WTC11 (cell line): Measurements from ENCODE around the gene SLC19A1. TPM values are rescaled to one million over a fixed set of nuclear protein-coding genes. Genes with fewer than 3 reads are reported as not detected.

ENCODE experiments used
- ATAC-seq: fragments of 200-7000 bp; cut with Tn5 transposase; 2 replicates; pipeline ENCODE4 v1.10.0; 2021; ENCODE audit warnings: mild to moderate bottlenecking, moderate library complexity
- CTCF ChIA-PET: fragments of 300-600 bp; sonication (Branson Sonifier 250); formaldehyde crosslinking; loops from one replicate; lab custom pipeline; 2021; ENCODE audit warnings: antibody characterized with exemption; lab: Charles Lee
- POLR2A ChIA-PET: fragments of 350-600 bp; sonication (Branson Sonifier 250); formaldehyde crosslinking; loops from one replicate; lab custom pipeline; 2021; ENCODE audit warnings: antibody characterized with exemption; lab: Charles Lee
- DNase-seq: peaks from one replicate; pipeline ENCODE4 v3.0.0; 2021; ENCODE audit warnings: low spot score
- H3K27ac Mint-ChIP-seq: 2 replicates; pipeline ENCODE4 v1.8.0; 2021; ENCODE audit warnings: mixed read lengths
- H3K27me3 Mint-ChIP-seq: 2 replicates; pipeline ENCODE4 v1.8.0; 2021; ENCODE audit warnings: low read depth, mild to moderate bottlenecking, moderate library complexity, mixed read lengths
- H3K36me3 Mint-ChIP-seq: 2 replicates; pipeline ENCODE4 v1.8.0; 2021; ENCODE audit warnings: mixed read lengths
- H3K4me1 Mint-ChIP-seq: 2 replicates; pipeline ENCODE4 v1.8.0; 2022; ENCODE audit warnings: mixed read lengths
- H3K4me3 Mint-ChIP-seq: 2 replicates; pipeline ENCODE4 v1.8.0; 2021; ENCODE audit warnings: mild to moderate bottlenecking, moderate library complexity, mixed read lengths
- H3K9me3 Mint-ChIP-seq: 2 replicates; pipeline ENCODE4 v1.8.0; 2021; ENCODE audit warnings: mixed read lengths
- ATF1 ChIP-seq: sonication (generic); formaldehyde crosslinking; IDR thresholded peaks from 2 replicates; pipeline ENCODE4 v1.8.1; 2023; ENCODE audit warnings: mild to moderate bottlenecking, moderate library complexity, missing genetic modification reagents
- CREM ChIP-seq: sonication (generic); formaldehyde crosslinking; IDR thresholded peaks from 2 replicates; pipeline ENCODE4 v1.8.1; 2022; ENCODE audit warnings: mild to moderate bottlenecking, missing genetic modification reagents, moderate library complexity
- E2F4 ChIP-seq: sonication (generic); formaldehyde crosslinking; IDR thresholded peaks from 2 replicates; pipeline ENCODE4 v1.8.1; 2022; ENCODE audit warnings: low read depth, mild to moderate bottlenecking, moderate library complexity, missing genetic modification reagents, borderline replicate concordance
- ELF4 ChIP-seq: sonication (generic); formaldehyde crosslinking; IDR thresholded peaks from 2 replicates; pipeline ENCODE4 v1.8.1; 2022; ENCODE audit warnings: low read depth, mild to moderate bottlenecking, moderate library complexity, missing genetic modification reagents
- FOXK1 ChIP-seq: sonication (generic); formaldehyde crosslinking; IDR thresholded peaks from 2 replicates; pipeline ENCODE4 v1.8.0; 2022; ENCODE audit warnings: mild to moderate bottlenecking, moderate library complexity, missing genetic modification reagents
- FOXP1 ChIP-seq: sonication (generic); formaldehyde crosslinking; IDR thresholded peaks from 2 replicates; pipeline ENCODE4 v1.8.0; 2022; ENCODE audit warnings: missing genetic modification reagents, mild to moderate bottlenecking, moderate library complexity, borderline replicate concordance
- GABPB1 ChIP-seq: sonication (generic); formaldehyde crosslinking; IDR thresholded peaks from 2 replicates; pipeline ENCODE4 v1.8.1; 2023; ENCODE audit warnings: mild to moderate bottlenecking, missing genetic modification reagents
- GRHL2 ChIP-seq: fragments of 250-450 bp; sonication (Bioruptor Pico); IDR thresholded peaks from 2 replicates; pipeline ENCODE4 v1.8.0; 2022; ENCODE audit warnings: mild to moderate bottlenecking, moderate library complexity; ENCODE audit not compliant: insufficient replicate concordance, severe bottlenecking
- HMGXB4 ChIP-seq: sonication (generic); formaldehyde crosslinking; IDR thresholded peaks from 2 replicates; pipeline ENCODE4 v1.8.1; 2023; ENCODE audit warnings: mild to moderate bottlenecking, moderate library complexity, missing genetic modification reagents
- IRF1 ChIP-seq: sonication (generic); formaldehyde crosslinking; IDR thresholded peaks from 2 replicates; pipeline ENCODE4 v1.8.0; 2023; ENCODE audit warnings: missing genetic modification reagents
- MAX ChIP-seq: sonication (generic); formaldehyde crosslinking; IDR thresholded peaks from 2 replicates; pipeline ENCODE4 v1.8.0; 2022; ENCODE audit warnings: mild to moderate bottlenecking, missing genetic modification reagents
- MLX ChIP-seq: sonication (generic); formaldehyde crosslinking; IDR thresholded peaks from 2 replicates; pipeline ENCODE4 v1.8.1; 2023; ENCODE audit warnings: mild to moderate bottlenecking, missing genetic modification reagents, moderate library complexity
- MXD4 ChIP-seq: fragments of 250-450 bp; sonication (Bioruptor Pico); IDR thresholded peaks from 2 replicates; pipeline ENCODE4 v1.8.0; 2021; ENCODE audit warnings: mild to moderate bottlenecking, moderate library complexity, borderline replicate concordance
- RORB ChIP-seq: fragments of 250-450 bp; sonication (Bioruptor Pico); IDR thresholded peaks from 2 replicates; pipeline ENCODE4 v1.9.0; 2021; ENCODE audit warnings: mild to moderate bottlenecking
- SMAD3 ChIP-seq: sonication (generic); formaldehyde crosslinking; IDR thresholded peaks from 2 replicates; pipeline ENCODE4 v1.8.0; 2022; ENCODE audit warnings: missing genetic modification reagents, mild to moderate bottlenecking, borderline replicate concordance
- SMAD4 ChIP-seq: sonication (generic); formaldehyde crosslinking; IDR thresholded peaks from 2 replicates; pipeline ENCODE4 v1.8.0; 2022; ENCODE audit warnings: mild to moderate bottlenecking, missing genetic modification reagents
- SOX15 ChIP-seq: fragments of 250-450 bp; sonication (Bioruptor Pico); IDR thresholded peaks from 2 replicates; pipeline ENCODE4 v1.9.0; 2021; ENCODE audit warnings: mild to moderate bottlenecking
- SP1 ChIP-seq: sonication (generic); formaldehyde crosslinking; conservative IDR thresholded peaks from 2 replicates; pipeline ENCODE4 v1.8.1; 2022; ENCODE audit warnings: missing genetic modification reagents
- TEAD1 ChIP-seq: sonication (generic); formaldehyde crosslinking; IDR thresholded peaks from 2 replicates; pipeline ENCODE4 v1.8.0; 2022; ENCODE audit warnings: mild to moderate bottlenecking, missing genetic modification reagents
- ZBTB43 ChIP-seq: sonication (generic); formaldehyde crosslinking; IDR thresholded peaks from 2 replicates; pipeline ENCODE4 v1.8.1; 2023; ENCODE audit warnings: mild to moderate bottlenecking, missing genetic modification reagents
- ZNF416 ChIP-seq: fragments of 250-450 bp; sonication (Bioruptor Pico); IDR thresholded peaks from 2 replicates; pipeline ENCODE4 v1.9.0; 2021; ENCODE audit warnings: mild to moderate bottlenecking, inconsistent platforms
- ZSCAN18 ChIP-seq: fragments of 250-450 bp; sonication (Bioruptor Pico); IDR thresholded peaks from 2 replicates; pipeline ENCODE4 v2.1.2; 2022; ENCODE audit warnings: mild to moderate bottlenecking, moderate library complexity
- total RNA-seq: library from RNA; stranded (reverse); gene quantifications from 3 replicates; pipeline ENCODE4 v1.2.3, GENCODE V29; 2021

SLC19A1 gene
- total RNA-seq, 1 experiment from 2014 or later, result 29.8 TPM

GRCh38 chr21:45481977-45482898, 60.0 kb downstream of the SLC19A1 start (continued):
- TF ChIP-seq MXD4, result no peak
- TF ChIP-seq SMAD4 (CRISPR knock-in tag), result no peak

- Mint-ChIP-seq H3K36me3 (peaks cover 36% of the 10 kb centered on the region), H3K27me3 (no peaks in the 10 kb centered on the region), H3K4me3 (no peak overlapping the region), H3K27ac (no peak overlapping the region), H3K4me1 (peaks cover 6% of the 10 kb centered on the region), H3K9me3 (peaks cover 12% of the 10 kb centered on the region)
- ChIA-PET POLR2A (no interaction called here), CTCF (no interaction called here)
- DNase-seq (no peak), ATAC-seq (no peak)
- TF ChIP-seq HMGXB4 (CRISPR knock-in tag) (no peak), CREM (CRISPR knock-in tag) (no peak), FOXP1 (CRISPR knock-in tag) (no peak), SOX15 (CRISPR knock-in tag) (no peak), SMAD3 (no peak), IRF1 (CRISPR knock-in tag) (no peak)
Measured at GRCh38 chr21:45481566-45481965, 60.7 kb downstream of the SLC19A1 start.

- no peak for DNase-seq
- POLR2A ChIA-PET, result no interaction called here
- Mint-ChIP-seq H3K36me3 (peaks cover 41% of the 10 kb centered on the region), H3K27me3 (no peaks in the 10 kb centered on the region), H3K4me1 (peaks cover 6% of the 10 kb centered on the region), H3K9me3 (peaks cover 12% of the 10 kb centered on the region), H3K27ac (no peak overlapping the region), H3K4me3 (no peak overlapping the region)
- CTCF ChIA-PET, result interaction anchor here (1.2 kb wide), 1 partner anchor 9 kb away, joined by 3 read pairs; no protein-coding TSS in a partner anchor
- ATAC-seq, result no peak
- TF ChIP-seq GRHL2 (no peak), SP1 (CRISPR knock-in tag) (no peak), E2F4 (CRISPR knock-in tag) (no peak), FOXK1 (CRISPR knock-in tag) (no peak), GABPB1 (CRISPR knock-in tag) (no peak), ELF4 (CRISPR knock-in tag) (no peak), ZNF416 (CRISPR knock-in tag) (no peak), TEAD1 (CRISPR knock-in tag) (no peak), RORB (no peak), ZBTB43 (CRISPR knock-in tag) (no peak), ZSCAN18 (CRISPR knock-in tag) (no peak), MAX (CRISPR knock-in tag) (no peak), ATF1 (no peak), MLX (CRISPR knock-in tag) (no peak)
Measured at GRCh38 chr21:45480701-45481500, 61.3 kb downstream of the SLC19A1 start.
